ENCODE data around the gene INAFM1.

Gene INAFM1

DNA sequence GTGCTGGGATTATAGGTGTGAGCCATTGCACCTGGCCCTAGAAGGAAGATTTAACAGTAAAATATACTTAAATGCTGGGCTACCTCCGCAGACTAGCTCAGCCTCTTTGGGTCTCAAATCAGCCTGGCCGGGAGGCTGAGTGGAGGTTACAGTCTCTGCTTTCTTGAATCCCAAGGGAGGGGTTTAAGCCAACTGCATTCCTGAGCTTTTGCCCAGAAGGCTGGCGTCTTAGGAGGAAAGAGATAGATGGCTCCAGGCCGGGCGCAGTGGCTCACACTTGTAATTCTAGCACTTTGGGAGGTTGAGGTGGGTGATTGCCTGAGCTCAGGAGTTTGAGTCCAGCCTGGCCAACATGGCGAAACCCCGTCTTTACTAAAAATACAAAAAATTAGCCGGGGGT lies 34.4 kb downstream of the INAFM1 start:
- DNase-seq (ENCODE audit: low read depth in 2 of 3, low spot score in 1 of 3) = no peak

DNA sequence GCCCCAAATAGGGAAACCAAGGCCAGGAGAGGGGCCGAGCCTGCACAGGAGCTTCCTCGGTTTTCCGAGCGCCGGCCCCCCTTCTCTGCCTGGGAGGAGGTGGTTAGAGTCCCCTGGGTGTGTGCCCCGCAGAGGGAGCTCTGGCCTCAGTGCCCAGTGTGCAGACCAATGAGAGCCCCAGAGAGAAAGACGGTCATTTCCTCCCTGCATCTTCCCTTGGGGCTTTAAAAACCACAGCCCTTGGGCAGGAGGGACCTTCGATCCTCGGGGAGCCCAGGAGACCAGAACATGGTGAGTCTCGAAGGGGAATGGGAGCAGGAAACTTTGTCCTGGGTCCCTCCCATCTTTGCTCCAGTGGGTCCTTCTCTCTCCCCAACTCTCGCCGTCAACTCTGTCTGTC lies 34.9 kb downstream of the INAFM1 start, which contains the start of gene C5AR1:
C5AR1 (plus strand) TSS at position 254 of the 400 bp plus-strand sequence; CDS start at position 289, 35 bp downstream.
- no peak for DNase-seq (ENCODE audit: low read depth in 2 of 3, low spot score in 1 of 3)

DNA sequence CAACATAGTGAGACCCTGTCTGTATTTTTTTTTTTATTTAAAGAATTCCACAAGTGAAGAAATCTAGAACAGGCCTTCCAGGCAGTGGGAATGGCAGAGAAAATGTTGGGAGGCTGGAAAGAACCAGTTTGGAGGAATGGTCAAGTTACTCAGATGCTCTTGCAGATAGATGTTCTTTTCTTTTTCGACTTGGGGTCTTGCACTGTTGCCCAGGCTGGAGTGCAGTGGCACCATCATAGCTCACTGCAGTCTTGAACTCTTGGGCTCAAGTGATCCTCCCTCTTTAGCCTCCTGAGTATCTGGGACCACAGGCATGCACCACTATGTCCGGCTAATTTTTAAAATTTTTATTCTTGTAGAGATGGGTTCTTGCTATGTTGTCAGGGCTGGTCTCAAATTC lies 35.6 kb downstream of the INAFM1 start:
- DNase-seq (ENCODE audit: low read depth in 2 of 3, low spot score in 1 of 3) = no peak

DNA sequence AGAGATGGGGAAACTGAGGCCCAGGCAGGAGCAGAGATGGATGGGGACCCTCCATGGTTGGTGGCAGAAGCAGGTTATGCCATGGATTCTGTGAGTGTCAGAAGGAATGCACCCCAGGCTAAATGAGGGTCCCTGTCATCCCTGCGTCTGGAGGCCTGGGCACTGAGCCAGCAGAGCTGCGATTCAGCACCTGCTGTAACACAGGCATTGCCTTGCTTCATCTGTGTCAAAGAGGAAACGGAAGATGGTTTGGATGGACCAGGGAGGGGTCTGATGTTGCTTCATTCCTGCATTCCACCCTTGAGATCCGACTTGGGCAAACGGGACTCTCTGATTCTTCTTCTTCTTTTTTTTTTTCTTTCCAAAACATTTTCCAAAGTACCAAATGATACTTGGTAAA lies 36.1 kb downstream of the INAFM1 start:
- no peak for DNase-seq (ENCODE audit: low read depth in 2 of 3, low spot score in 1 of 3)

DNA sequence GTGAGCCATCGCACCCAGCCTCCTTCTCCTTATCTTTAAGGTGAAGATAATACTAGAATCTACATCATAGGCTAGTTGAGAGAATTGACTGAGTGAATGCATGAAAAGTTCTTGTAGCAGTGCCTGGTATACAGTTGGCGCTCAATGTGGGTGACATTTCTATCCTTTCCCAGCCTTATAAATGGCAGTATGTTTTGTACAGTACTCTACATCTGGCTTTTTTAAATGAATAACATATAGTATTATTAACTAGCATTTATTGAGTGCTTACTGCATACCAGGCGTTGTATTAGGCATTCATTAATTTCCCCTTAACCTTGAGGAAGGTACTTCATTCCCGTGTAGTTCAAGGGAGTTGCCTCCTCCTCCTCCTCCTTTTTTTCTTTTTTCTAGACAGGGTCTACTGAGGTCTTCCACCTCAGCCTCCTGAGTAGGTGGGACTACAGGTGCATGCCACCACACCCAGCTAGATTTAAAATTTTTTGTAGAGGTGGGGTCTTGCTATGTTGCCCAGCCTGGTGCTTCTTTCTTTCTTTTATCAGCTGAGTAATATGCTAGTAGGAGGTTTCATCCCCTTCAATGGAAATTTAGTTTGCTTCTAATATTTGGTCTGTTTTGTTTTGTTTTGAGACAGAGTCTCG lies 37.8 kb downstream of the INAFM1 start:
- no peak for DNase-seq (ENCODE audit: low read depth in 2 of 3, low spot score in 1 of 3)

DNA sequence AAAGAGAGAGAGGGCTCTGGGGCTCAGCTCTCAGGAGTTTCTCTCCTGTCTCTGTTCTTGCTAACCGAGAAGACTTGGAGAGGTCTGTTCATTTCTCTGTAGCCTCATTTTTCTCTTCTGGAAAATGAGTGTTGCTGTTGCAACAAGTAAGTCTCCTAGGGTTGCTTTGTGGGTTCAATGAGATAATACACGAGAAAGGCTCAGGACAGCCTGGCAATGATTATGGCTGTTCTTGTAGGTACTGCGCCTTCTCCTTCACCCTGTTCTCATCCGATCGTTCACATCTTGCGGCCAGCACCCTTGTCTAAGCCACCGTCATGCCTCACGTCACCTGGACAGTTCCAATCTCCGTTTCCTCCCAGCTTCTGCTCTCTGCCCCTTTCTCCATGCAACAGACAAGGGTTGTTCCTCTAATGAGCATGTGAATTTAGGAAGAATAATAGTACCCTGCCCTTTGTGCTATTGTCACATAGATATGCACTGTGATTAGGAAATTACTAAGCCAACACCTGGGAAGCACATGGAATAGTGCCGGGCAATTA lies 39.1 kb downstream of the INAFM1 start:
- no peak for DNase-seq (ENCODE audit: low read depth in 2 of 3, low spot score in 1 of 3)

DNA sequence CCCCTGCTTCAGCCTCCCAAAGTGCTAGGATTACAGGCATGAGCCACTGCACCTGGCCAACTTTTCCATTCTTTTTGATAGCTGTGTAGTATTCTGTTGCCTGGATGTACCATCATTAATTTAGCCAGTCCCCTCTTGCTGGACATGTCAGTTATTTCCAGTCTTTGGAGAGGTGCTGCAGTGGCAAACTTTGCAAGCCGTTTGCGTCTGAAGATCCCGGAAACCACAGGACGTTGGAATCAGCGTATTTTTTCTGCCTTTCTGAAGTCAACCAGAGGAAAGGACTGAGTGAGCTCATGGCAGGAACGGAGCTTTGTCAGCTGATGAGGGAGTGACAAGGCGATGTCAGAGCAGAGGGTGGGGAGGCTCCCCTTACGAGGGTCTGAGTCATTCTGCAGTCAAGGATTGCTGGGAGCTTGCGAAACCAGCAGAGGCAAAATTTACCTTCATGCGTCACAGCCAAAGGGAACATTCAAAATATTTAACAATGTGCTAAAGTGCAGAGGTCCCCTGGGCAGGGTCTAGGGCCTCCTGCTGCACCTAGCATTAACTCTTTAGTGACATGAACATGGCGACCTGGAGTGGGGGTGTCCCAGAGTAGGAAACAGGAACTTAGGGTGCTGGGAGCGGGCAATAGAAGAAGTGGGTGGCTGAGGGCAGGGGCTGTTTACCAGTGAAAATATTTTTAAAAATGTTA lies 40.6 kb downstream of the INAFM1 start:
- peak; percentile 3 to 15 (median 4) for DNase-seq (ENCODE audit: low read depth in 2 of 3, low spot score in 1 of 3)

DNA sequence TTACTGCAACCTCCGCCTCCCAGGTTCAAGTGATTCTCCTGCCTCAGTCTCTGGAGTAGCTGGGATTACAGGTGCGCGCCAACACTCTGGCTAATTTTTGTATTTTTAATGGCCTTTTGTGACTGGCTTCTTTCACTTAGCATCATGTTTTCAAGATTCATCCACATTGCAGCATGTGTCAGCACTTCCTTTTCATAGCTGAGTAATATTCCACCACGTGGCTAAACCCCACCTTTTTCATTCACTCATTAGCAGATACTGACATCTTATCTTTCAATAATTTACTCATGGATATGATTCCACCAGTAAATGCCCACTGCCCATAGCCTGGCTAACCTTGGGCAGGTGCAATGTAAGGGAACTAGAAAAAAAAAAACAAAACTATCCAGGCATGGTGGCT lies 41.8 kb downstream of the INAFM1 start:
- no peak for DNase-seq (ENCODE audit: low read depth in 2 of 3, low spot score in 1 of 3)

DNA sequence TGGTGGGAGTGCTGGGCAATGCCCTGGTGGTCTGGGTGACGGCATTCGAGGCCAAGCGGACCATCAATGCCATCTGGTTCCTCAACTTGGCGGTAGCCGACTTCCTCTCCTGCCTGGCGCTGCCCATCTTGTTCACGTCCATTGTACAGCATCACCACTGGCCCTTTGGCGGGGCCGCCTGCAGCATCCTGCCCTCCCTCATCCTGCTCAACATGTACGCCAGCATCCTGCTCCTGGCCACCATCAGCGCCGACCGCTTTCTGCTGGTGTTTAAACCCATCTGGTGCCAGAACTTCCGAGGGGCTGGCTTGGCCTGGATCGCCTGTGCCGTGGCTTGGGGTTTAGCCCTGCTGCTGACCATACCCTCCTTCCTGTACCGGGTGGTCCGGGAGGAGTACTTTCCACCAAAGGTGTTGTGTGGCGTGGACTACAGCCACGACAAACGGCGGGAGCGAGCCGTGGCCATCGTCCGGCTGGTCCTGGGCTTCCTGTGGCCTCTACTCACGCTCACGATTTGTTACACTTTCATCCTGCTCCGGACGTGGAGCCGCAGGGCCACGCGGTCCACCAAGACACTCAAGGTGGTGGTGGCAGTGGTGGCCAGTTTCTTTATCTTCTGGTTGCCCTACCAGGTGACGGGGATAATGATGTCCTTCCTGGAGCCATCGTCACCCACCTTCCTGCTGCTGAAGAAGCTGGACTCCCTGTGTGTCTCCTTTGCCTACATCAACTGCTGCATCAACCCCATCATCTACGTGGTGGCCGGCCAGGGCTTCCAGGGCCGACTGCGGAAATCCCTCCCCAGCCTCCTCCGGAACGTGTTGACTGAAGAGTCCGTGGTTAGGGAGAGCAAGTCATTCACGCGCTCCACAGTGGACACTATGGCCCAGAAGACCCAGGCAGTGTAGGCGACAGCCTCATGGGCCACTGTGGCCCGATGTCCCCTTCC lies 45.5 kb downstream of the INAFM1 start:
- DNase-seq (ENCODE audit: low read depth in 2 of 3, low spot score in 1 of 3) = no peak

DNA sequence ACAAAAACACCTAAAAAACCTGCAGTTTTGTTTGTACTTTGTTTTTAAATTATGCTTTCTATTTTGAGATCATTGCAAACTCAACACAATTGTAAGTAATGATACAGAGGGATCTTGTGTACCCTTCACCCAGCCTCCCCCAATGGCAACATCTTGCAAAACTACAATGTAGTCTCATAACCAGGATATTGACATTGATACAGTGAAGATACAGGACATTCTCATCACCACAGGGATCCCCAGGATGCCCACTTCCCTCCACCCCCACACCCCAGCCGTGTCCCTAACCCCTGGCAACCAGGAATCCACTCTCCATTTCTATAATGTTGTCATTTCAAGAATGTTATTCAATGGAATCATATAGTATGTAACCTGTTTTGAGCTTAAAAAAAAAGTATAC lies 46.9 kb downstream of the INAFM1 start:
- DNase-seq (ENCODE audit: low read depth in 2 of 3, low spot score in 1 of 3) = no peak

DNA sequence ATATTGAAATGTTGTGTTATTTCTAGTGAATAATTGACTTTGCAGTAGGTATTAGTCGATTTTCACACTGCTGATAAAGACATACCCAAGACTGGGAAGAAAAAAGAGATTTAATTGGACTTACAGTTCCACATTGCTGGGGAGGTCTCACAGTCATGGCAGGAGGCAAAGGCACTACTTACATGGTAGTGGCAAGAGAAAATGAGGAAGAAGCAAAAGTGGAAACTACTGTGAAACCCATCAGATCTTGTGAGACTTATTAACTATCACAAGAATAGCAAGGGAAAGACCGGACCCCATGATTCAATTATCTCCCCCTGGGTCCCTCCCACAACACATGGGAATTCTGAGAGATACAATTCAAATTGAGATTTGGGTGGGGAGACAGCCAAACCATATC lies 47.4 kb downstream of the INAFM1 start:
- no peak for DNase-seq (ENCODE audit: low read depth in 2 of 3, low spot score in 1 of 3)

DNA sequence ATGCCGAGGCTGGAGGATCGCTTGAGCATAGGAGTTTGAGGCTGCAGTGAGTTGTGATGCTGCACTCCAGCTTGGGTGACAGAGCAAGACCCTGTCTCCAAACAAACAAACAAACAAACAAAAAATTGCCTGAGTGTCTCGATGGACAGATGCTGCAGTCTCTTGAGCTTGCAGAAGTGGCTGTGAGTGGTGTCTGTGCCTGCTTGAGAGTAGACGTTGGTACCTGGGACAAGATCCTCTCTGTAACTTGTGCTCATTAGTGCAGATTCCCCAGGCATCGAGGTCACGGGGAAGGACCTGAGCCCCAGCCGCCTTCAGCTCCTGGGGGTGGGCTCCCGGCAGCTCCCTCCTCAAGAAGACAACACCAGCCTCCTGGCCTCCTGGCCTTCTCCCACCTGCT lies 48.7 kb downstream of the INAFM1 start:
- no peak for DNase-seq (ENCODE audit: low read depth in 2 of 3, low spot score in 1 of 3)

DNA sequence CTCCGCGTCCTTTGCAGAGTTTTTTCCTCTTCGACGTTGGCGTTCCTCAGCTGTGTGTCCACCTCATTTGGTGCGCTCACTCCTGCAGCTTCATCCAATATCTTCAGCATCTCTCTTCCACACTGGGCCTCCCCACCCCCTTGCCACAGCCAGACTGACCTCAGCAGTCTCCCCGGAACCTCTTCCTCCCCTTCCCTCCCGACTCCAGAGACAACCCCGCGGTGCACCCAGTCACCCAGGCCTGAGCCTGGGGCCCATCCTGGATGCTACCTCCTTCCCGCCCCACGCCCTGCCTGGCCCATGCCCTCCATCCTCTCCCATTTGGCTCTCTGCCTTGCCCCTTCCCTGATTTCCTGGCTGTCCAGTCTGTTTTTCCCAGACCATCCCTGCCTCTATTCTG lies 49.2 kb downstream of the INAFM1 start:
- no peak for DNase-seq (ENCODE audit: low read depth in 2 of 3, low spot score in 1 of 3)

DNA sequence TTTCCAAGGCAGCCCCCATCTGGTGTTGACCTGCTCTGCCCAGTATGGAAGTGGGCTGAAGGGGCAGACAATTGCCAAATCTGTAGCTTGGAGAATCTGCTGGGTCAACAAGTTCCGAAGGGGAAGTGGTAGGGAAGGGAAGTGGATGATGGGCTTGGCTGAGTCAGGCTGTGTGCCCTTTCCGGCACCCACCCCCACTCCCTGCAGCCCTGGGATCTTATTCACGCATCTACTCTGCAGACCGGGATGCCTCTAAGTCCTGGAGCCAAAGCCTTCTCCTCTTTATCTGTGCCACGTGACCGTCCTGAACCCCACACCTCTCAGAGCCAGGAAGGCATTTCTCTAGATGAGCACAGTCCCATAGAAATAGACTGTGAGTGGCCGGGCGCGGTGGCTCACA lies 49.8 kb downstream of the INAFM1 start:
- DNase-seq (ENCODE audit: low read depth in 2 of 3, low spot score in 1 of 3) = no peak
